ENCODE measurements around the gene TRIM5.

DNA sequence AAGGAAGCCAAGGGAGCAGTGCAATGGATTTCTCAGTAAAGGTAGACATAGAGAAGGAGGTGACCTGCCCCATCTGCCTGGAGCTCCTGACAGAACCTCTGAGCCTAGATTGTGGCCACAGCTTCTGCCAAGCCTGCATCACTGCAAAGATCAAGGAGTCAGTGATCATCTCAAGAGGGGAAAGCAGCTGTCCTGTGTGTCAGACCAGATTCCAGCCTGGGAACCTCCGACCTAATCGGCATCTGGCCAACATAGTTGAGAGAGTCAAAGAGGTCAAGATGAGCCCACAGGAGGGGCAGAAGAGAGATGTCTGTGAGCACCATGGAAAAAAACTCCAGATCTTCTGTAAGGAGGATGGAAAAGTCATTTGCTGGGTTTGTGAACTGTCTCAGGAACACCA is 11.3 kb upstream of the TRIM5 start:
- TF ChIP-seq POLR2A (IDR thresholded peaks at IDR 0.05) = no peak
- no peak for TF ChIP-seq POLR2AphosphoS5 (IDR thresholded peaks at IDR 0.05)
- TF ChIP-seq, protein P1, sequence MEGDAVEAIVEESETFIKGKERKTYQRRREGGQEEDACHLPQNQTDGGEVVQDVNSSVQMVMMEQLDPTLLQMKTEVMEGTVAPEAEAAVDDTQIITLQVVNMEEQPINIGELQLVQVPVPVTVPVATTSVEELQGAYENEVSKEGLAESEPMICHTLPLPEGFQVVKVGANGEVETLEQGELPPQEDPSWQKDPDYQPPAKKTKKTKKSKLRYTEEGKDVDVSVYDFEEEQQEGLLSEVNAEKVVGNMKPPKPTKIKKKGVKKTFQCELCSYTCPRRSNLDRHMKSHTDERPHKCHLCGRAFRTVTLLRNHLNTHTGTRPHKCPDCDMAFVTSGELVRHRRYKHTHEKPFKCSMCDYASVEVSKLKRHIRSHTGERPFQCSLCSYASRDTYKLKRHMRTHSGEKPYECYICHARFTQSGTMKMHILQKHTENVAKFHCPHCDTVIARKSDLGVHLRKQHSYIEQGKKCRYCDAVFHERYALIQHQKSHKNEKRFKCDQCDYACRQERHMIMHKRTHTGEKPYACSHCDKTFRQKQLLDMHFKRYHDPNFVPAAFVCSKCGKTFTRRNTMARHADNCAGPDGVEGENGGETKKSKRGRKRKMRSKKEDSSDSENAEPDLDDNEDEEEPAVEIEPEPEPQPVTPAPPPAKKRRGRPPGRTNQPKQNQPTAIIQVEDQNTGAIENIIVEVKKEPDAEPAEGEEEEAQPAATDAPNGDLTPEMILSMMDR (IDR thresholded peaks at IDR 0.05) = no peak
- no peak for TF ChIP-seq EP300 (IDR thresholded peaks at IDR 0.05)

Measured in gastroesophageal sphincter (tissue), 3 donors.